UCSD-AML1 (cell line): ENCODE measurements around the gene KCTD5.

ENCODE experiments used
- DNase-seq: peaks from one replicate; lab custom pipeline; 2025; ENCODE audit not compliant: unreplicated experiment; lab: John Stamatoyannopoulos, UW

The KCTD5 gene

GRCh38 chr16:2748757-2749455 is 66.6 kb downstream of the KCTD5 start:
- no peak for DNase-seq

GRCh38 chr16:2749476-2749875 is 67.2 kb downstream of the KCTD5 start:
- DNase-seq: no peak

- DNase-seq: no peak
Measured at GRCh38 chr16:2749936-2750335, 67.6 kb downstream of the KCTD5 start.

- DNase-seq: no peak
Measured at GRCh38 chr16:2751577-2752034, 69.3 kb downstream of the KCTD5 start.

GRCh38 chr16:2752035-2752849 is 69.9 kb downstream of the KCTD5 start, which contains the start of gene SRRM2:
Gene SRRM2 (plus strand): TSS chr16:2752638. CDS start chr16:2756365, 3,727 bp downstream.
- peak; percentile 99 for DNase-seq

GRCh38 chr16:2752850-2753732 is 70.8 kb downstream of the KCTD5 start:
- DNase-seq: peak; percentile 89

- DNase-seq: no peak
Measured at GRCh38 chr16:2753733-2754020, 71.4 kb downstream of the KCTD5 start.

GRCh38 chr16:2755158-2755557 is 72.8 kb downstream of the KCTD5 start:
- no peak for DNase-seq

GRCh38 chr16:2756288-2757015 is 74.1 kb downstream of the KCTD5 start:
- no peak for DNase-seq

GRCh38 chr16:2757344-2757743 is 75.0 kb downstream of the KCTD5 start:
- no peak for DNase-seq
